ENCODE measurements around the gene HSDL2. TPM values are rescaled to one million over a fixed set of nuclear protein-coding genes. Genes with fewer than 3 reads are reported as not detected.

Gene HSDL2
- polyA plus RNA-seq, 1 of the 3 experiments (the other 2 are of a cell fraction): 14.4 TPM

DNA sequence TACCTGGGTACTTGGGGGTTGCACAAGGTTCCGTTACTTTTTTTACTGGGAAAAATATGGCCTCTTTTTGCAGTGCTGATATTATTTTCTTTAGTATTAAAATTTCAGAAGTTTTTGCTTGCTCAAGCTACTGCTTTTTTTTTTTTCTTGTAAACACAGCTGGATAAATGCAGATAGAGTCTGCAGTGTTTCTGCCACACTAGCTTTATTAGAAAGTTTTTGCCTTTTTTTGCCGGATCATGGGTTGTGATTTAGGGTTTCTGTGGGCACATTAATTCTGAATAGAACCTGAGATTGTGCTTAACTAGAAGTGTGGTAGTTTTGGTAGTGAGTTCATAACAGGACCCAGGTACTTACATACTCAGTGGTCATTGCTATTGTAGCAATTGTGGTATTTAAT, 126.7 kb downstream of the HSDL2 start:
- Histone ChIP-seq H3K4me1 (ENCODE audit: control insufficient read depth in 1 of 2, insufficient read depth in 2 of 2, low read depth in 1 of 2, low read length in 1 of 2) (peaks cover 0 to 3% of the 10 kb centered on the region in 2 experiments; a peak in 2 of 4 replicates), H3K79me2 (ENCODE audit: insufficient read depth) (peaks cover 15% of the 10 kb centered on the region; the same call in 1 of the 2 replicates), H3K9me3 (no peaks in the 10 kb centered on the region), H3K27ac (ENCODE audit: low read depth in 2 of 2, low read length in 1 of 2) (no peak overlapping the region), H3K9me2 (no peaks in the 10 kb centered on the region), H4K20me1 (ENCODE audit: insufficient read depth) (no peaks in the 10 kb centered on the region), H3K36me3 (replicated peaks in 1 of 2; ENCODE audit: control insufficient read depth in 1 of 2, insufficient read depth in 2 of 2, low read length in 1 of 2) (no peaks in the 10 kb centered on the region), H3K27me3 (ENCODE audit: insufficient read depth) (no peaks in the 10 kb centered on the region), H2AFZ (ENCODE audit: low read depth) (no peak overlapping the region), H3K4me3 (ENCODE audit: low read depth in 2 of 2, low read length in 1 of 2) (no peak overlapping the region), H3K9ac (no peak overlapping the region), H3F3A (replicated peaks; ENCODE audit: insufficient read depth) (peaks cover 6% of the 10 kb centered on the region), H3K4me2 (no peak overlapping the region)
- no peak for DNase-seq
- CTCF ChIA-PET: interaction anchor here (0.9 kb wide), 1 partner anchor 10 kb away, joined by 3 read pairs; no protein-coding TSS in a partner anchor
- 92% methylated on average over 2 of the region's 2 CpGs for WGBS (ENCODE audit: low lambda C conversion rate)
- TF ChIP-seq, protein P1, sequence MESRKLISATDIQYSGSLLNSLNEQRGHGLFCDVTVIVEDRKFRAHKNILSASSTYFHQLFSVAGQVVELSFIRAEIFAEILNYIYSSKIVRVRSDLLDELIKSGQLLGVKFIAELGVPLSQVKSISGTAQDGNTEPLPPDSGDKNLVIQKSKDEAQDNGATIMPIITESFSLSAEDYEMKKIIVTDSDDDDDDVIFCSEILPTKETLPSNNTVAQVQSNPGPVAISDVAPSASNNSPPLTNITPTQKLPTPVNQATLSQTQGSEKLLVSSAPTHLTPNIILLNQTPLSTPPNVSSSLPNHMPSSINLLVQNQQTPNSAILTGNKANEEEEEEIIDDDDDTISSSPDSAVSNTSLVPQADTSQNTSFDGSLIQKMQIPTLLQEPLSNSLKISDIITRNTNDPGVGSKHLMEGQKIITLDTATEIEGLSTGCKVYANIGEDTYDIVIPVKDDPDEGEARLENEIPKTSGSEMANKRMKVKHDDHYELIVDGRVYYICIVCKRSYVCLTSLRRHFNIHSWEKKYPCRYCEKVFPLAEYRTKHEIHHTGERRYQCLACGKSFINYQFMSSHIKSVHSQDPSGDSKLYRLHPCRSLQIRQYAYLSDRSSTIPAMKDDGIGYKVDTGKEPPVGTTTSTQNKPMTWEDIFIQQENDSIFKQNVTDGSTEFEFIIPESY (IDR thresholded peaks at IDR 0.05; ENCODE audit: borderline replicate concordance, low read depth): no peak
- TF ChIP-seq, protein P2, sequence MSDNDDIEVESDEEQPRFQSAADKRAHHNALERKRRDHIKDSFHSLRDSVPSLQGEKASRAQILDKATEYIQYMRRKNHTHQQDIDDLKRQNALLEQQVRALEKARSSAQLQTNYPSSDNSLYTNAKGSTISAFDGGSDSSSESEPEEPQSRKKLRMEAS (IDR thresholded peaks at IDR 0.05; ENCODE audit: low read depth): no peak
- TF ChIP-seq CHD2 (IDR thresholded peaks at IDR 0.05; ENCODE audit: low read length, partially characterized antibody) (no peak), SMC3 (IDR thresholded peaks at IDR 0.05; ENCODE audit: low read depth, low read length) (no peak), RFX5 (IDR thresholded peaks at IDR 0.05; ENCODE audit: low read length) (no peak), YY1 (IDR thresholded peaks at IDR 0.05; ENCODE audit: low read depth) (no peak), NFIC (IDR thresholded peaks at IDR 0.05; ENCODE audit: borderline replicate concordance) (no peak)
- TF ChIP-seq, protein P3, sequence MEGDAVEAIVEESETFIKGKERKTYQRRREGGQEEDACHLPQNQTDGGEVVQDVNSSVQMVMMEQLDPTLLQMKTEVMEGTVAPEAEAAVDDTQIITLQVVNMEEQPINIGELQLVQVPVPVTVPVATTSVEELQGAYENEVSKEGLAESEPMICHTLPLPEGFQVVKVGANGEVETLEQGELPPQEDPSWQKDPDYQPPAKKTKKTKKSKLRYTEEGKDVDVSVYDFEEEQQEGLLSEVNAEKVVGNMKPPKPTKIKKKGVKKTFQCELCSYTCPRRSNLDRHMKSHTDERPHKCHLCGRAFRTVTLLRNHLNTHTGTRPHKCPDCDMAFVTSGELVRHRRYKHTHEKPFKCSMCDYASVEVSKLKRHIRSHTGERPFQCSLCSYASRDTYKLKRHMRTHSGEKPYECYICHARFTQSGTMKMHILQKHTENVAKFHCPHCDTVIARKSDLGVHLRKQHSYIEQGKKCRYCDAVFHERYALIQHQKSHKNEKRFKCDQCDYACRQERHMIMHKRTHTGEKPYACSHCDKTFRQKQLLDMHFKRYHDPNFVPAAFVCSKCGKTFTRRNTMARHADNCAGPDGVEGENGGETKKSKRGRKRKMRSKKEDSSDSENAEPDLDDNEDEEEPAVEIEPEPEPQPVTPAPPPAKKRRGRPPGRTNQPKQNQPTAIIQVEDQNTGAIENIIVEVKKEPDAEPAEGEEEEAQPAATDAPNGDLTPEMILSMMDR (IDR thresholded peaks at IDR 0.05): no peak
- TF ChIP-seq, protein P4, sequence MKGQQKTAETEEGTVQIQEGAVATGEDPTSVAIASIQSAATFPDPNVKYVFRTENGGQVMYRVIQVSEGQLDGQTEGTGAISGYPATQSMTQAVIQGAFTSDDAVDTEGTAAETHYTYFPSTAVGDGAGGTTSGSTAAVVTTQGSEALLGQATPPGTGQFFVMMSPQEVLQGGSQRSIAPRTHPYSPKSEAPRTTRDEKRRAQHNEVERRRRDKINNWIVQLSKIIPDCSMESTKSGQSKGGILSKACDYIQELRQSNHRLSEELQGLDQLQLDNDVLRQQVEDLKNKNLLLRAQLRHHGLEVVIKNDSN (IDR thresholded peaks at IDR 0.05; ENCODE audit: borderline replicate concordance, low read depth): no peak
- TF ChIP-seq, protein P5, sequence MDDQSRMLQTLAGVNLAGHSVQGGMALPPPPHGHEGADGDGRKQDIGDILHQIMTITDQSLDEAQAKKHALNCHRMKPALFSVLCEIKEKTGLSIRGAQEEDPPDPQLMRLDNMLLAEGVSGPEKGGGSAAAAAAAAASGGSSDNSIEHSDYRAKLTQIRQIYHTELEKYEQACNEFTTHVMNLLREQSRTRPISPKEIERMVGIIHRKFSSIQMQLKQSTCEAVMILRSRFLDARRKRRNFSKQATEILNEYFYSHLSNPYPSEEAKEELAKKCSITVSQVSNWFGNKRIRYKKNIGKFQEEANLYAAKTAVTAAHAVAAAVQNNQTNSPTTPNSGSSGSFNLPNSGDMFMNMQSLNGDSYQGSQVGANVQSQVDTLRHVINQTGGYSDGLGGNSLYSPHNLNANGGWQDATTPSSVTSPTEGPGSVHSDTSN (IDR thresholded peaks at IDR 0.05): no peak
- POLR2A ChIA-PET: no interaction called here
